ENCODE results near the gene OR10A7. TPM values are rescaled to one million over a fixed set of nuclear protein-coding genes. Genes with fewer than 3 reads are reported as not detected.

OR10A7 gene
- total and polyA plus RNA-seq, 2 of the 13 experiments (the other 11 are each of a cell fraction or from before 2014, with no cell fraction given) = not detected

GRCh38 chr12:55188573-55188972 lies 32.3 kb upstream of the OR10A7 start:
- no peak overlapping the region for H3K27ac ChIP-seq (ENCODE audit: extremely low read length, insufficient read depth, low read length)
- H3K4me2 ChIP-seq (ENCODE audit: low read depth, low read length) = no peak overlapping the region
- H3K4me1 ChIP-seq (ENCODE audit: insufficient read depth, low read length) = no peaks in the 10 kb centered on the region
- H4K20me1 ChIP-seq (ENCODE audit: insufficient read depth, low read length) = no peaks in the 10 kb centered on the region
- TF ChIP-seq ARID2 (CRISPR knock-in tag; IDR thresholded peaks at IDR 0.05; ENCODE audit: borderline replicate concordance) (no peak), LCORL (IDR thresholded peaks at IDR 0.05) (no peak), LCORL (CRISPR knock-in tag; IDR thresholded peaks at IDR 0.05) (no peak), HBP1 (CRISPR knock-in tag; IDR thresholded peaks at IDR 0.05; ENCODE audit: low read depth) (no peak), ZBTB7B (CRISPR knock-in tag; IDR thresholded peaks at IDR 0.05) (no peak), ZNF605 (CRISPR knock-in tag; IDR thresholded peaks at IDR 0.05) (no peak), THAP11 (CRISPR knock-in tag; IDR thresholded peaks at IDR 0.05) (no peak), KDM5A (IDR thresholded peaks at IDR 0.05; ENCODE audit: borderline replicate concordance, low read length) (no peak), ELF4 (CRISPR knock-in tag; IDR thresholded peaks at IDR 0.05; ENCODE audit: borderline replicate concordance) (no peak), ZSCAN20 (CRISPR knock-in tag; IDR thresholded peaks at IDR 0.05; ENCODE audit: borderline replicate concordance) (no peak)
- TF ChIP-seq, protein P1, sequence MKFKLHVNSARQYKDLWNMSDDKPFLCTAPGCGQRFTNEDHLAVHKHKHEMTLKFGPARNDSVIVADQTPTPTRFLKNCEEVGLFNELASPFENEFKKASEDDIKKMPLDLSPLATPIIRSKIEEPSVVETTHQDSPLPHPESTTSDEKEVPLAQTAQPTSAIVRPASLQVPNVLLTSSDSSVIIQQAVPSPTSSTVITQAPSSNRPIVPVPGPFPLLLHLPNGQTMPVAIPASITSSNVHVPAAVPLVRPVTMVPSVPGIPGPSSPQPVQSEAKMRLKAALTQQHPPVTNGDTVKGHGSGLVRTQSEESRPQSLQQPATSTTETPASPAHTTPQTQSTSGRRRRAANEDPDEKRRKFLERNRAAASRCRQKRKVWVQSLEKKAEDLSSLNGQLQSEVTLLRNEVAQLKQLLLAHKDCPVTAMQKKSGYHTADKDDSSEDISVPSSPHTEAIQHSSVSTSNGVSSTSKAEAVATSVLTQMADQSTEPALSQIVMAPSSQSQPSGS (CRISPR knock-in tag; IDR thresholded peaks at IDR 0.05) = no peak
- TF ChIP-seq, protein P2, sequence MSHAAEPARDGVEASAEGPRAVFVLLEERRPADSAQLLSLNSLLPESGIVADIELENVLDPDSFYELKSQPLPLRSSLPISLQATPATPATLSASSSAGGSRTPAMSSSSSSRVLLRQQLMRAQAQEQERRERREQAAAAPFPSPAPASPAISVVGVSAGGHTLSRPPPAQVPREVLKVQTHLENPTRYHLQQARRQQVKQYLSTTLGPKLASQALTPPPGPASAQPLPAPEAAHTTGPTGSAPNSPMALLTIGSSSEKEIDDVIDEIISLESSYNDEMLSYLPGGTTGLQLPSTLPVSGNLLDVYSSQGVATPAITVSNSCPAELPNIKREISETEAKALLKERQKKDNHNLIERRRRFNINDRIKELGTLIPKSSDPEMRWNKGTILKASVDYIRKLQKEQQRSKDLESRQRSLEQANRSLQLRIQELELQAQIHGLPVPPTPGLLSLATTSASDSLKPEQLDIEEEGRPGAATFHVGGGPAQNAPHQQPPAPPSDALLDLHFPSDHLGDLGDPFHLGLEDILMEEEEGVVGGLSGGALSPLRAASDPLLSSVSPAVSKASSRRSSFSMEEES (CRISPR knock-in tag; IDR thresholded peaks at IDR 0.05) = no peak
- BruUV-seq (replicated peaks) = no TSS peak
- no peak for FAIRE-seq
- no peaks in the 10 kb centered on the region for H3K79me2 ChIP-seq (ENCODE audit: insufficient read depth, low read length)
- H2AFZ ChIP-seq (ENCODE audit: low read length) = no peak overlapping the region
- WGBS (ENCODE audit: low lambda C conversion rate) = 1% methylated on average over 2 of the region's 2 CpGs
- H3K27me3 ChIP-seq (ENCODE audit: control insufficient read depth in 1 of 2, insufficient read depth in 2 of 2, low read length in 2 of 2) = no peaks in the 10 kb centered on the region
- no peaks in the 10 kb centered on the region for H3K36me3 ChIP-seq (replicated peaks in 1 of 2; ENCODE audit: control insufficient read depth in 1 of 2, insufficient read depth in 2 of 2, low read length in 2 of 2)
- in situ Hi-C loops (cut with HindIII; ENCODE audit: extremely low pct_ligation_motif_present, low pct_unique_long_range_greater_than_20kb) = loop anchor here (25.0 kb wide), 1 partner anchor 249 kb away; the partner anchor contains the start of genes OR6C2 and OR6C76
- H3K9ac ChIP-seq (ENCODE audit: insufficient read depth, low read depth, low read length) = no peak overlapping the region
- no peak for DNase-seq (ENCODE audit: low spot score)
- no peak overlapping the region for H3K4me3 ChIP-seq (replicated peaks in 1 of 3; ENCODE audit: insufficient read depth in 1 of 3, low read depth in 2 of 3, low read length in 3 of 3)
- intact Hi-C loops (cut with micrococcal nuclease; ENCODE audit: unreplicated experiment) = loop anchor here (5.0 kb wide), 1 partner anchor 534 kb away; the partner anchor contains the start of gene RDH5
- no peaks in the 10 kb centered on the region for H3K9me3 ChIP-seq (ENCODE audit: low read length)
- no peak for ATAC-seq
- CTCF ChIA-PET (ENCODE audit: low intra/inter-chr PET ratio, low total read pairs) = interaction anchor here (1.1 to 4.4 kb wide), 3 partner anchors 428 to 468 kb away, joined by 8 to 89 read pairs (median 8); no protein-coding TSS in a partner anchor
- POLR2A ChIA-PET = no interaction called here
